H54 (cell line): ENCODE measurements around the gene AP2S1.
"Not testable (repeated sequence)": the region's sequence is repeated elsewhere in the genome, so short reads cannot be mapped to it uniquely, and the experiment has no call there.

Experiments
- DNase-seq: peaks from one replicate; pipeline ENCODE4 v3.0.0; 2011; ENCODE audit warnings: low spot score, mixed read lengths; ENCODE audit not compliant: insufficient read length
- FAIRE-seq: peaks from 3 replicates; lab custom pipeline; 2011; peaks lifted over from hg19 to GRCh38; lab: Jason Lieb, UNC
- POLR2A ChIP-seq: IDR thresholded peaks from 2 replicates; pipeline ENCODE4 v1.6.1; 2011; ENCODE audit warnings: low read depth, mild to moderate bottlenecking, low read length

AP2S1 gene

GRCh38 chr19:46818812-46819211 lies 31.8 kb downstream of the AP2S1 start:
- no peak for TF ChIP-seq POLR2A
- DNase-seq = no peak
- FAIRE-seq = no peak

DNA sequence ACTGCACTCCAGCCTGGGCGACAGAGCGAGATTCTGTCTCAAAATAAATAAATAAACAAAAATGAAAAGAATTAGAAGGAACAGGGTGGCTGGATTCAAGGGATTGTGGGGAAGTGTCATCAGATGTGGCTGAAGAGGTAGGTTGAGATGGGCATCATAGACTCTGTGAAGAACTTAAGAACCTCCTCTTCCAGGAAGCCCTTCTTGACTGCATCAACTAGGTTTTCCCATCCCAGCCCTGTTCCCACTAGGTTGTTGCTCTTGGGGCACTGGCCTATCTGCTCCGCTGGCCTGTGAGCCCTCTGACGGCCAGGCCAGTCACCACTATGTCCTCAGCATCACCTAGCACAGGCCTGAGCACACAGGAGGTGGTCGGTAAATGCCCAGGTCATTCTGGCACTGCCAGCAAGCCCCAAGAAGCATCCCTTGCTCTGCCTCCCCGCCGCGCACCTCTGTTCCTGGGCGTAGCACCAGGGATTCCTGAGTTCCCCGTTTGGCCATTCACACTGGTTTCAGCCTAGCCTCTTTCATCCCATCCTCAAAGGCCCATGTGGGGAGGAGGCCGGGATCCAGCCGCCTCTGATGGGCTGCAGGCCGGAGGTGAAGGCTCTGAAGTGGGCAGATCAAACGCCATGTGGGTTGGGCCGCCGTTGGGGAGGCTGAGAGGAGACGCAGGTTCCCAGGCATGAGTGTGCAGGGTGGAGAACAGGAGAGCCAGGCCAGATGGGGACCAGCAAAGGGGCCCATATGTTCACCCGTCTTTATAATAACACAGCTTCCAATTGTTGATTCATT lies 34.6 kb downstream of the AP2S1 start:
- FAIRE-seq (no peak), DNase-seq (no peak)
- TF ChIP-seq POLR2A = no peak

DNA sequence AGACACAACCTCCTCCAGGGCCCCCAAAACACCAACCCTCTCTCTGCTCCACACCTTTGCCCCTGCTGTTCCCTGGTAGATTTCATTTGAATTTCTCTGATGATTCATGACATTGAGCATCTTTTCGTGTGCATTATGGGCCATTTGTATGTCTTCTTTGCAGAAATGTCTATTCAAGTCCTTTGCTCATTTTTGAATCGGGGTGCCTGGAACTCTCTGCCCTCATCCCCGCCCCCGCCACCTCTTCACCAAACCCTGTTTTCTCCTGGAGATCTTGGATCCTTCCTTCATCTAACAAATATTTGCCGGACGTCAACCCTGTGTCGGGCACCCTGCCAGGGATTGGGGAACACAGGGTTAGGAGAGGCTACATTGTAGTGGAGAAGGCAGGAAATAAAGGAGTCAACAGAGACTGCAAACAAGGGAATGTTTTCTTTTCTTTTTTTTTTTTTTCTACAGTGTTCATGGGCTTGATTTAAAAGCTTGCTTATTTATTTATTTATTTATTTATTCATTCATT lies 36.7 kb downstream of the AP2S1 start:
- TF ChIP-seq POLR2A = no peak
- FAIRE-seq = no peak
- DNase-seq = no peak

DNA sequence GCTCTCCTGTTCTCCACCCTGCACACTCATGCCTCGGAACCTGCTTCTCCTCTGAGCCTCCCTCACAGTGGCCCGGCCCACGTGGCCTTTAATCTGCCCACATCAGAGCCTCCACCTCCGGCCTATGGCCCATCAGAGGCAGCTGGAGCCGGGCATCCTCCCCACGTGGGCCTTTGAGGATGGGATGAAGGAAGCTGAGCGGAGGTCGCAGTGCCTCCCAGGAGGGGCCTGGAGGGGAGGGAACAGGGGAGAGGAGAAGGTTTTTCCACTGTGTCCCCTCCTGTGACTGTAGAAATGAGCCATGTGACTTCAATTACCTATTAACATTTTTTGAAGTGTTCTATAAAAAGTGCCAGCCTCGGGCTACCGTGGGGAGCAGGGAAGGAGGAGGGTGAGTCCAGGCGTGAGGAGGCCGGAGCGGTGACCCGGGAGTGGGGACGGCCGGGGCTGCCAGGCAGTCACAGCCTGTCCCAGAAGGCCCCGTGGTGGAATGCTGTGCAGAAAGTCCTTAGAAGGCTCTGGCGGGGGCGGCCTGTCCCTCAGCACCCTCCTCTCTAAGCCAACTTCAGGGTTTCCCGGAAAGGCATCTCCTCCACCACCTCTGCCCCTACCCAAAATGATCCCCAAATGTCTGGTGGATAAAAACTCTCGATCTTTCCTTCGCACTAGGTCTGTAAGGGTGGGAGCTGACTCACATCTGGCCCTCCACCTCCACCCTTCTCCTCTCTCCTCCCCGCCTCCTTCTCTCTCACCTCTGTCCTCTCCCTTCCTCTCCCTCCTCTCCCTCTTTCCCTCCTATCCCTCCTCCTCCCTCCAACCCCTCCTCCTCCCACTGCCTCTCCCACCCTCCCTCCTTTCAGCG lies 37.4 kb downstream of the AP2S1 start:
- no peak for FAIRE-seq
- no peak for DNase-seq
- TF ChIP-seq POLR2A = no peak

GRCh38 chr19:46809534-46810272 lies 40.9 kb downstream of the AP2S1 start:
- TF ChIP-seq POLR2A = no peak
- DNase-seq = no peak
- no peak for FAIRE-seq

- FAIRE-seq = no peak
- no peak for DNase-seq
- no peak for TF ChIP-seq POLR2A
Observed at GRCh38 chr19:46806656-46807055, 44.0 kb downstream of the AP2S1 start.

GRCh38 chr19:46804432-46804831 lies 46.2 kb downstream of the AP2S1 start:
- not testable (repeated sequence) for DNase-seq, FAIRE-seq

DNA sequence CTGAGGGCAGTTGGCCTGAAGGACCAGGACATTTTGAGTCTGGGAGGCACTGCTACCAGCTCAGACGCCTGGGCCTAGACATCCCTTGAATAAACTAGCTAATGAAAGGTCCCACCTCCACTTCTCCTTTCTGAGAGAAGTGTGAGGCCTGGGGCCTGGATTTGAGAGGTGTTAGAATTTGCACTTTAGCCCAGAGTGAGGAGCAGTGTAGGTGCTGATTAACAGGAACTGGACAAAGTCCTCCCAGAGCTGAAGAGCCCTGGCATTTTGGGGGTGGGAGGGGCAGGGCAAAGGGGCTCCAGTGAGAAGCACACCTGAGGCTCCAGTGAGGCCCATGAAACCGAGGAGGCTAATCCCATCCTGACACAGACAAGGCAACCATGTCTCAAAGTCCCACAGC lies 47.1 kb downstream of the AP2S1 start:
- DNase-seq (no peak), FAIRE-seq (no peak)
- no peak for TF ChIP-seq POLR2A

DNA sequence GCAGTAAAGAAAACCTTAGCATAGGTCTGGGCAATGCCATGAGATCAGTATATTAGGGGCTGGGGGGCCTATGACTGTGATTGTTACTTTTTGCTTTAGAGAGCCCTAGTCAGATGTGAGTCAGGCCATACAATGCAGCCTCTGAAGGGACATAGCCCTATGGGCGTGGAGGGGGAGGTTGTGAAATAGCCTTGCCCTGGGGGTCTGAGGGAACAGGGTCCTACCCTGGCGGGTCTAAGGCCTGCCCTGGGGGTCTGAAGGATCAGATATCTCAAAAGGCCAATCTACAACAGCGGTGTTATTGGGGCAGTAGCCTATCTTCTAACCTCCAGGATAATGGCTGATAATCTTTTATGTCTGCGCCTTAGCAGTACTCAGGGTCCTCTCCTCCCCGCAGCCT lies 48.5 kb downstream of the AP2S1 start:
- DNase-seq = no peak
- no peak for FAIRE-seq

GRCh38 chr19:46798713-46799112 lies 51.9 kb downstream of the AP2S1 start:
- FAIRE-seq (no peak), DNase-seq (no peak)
- TF ChIP-seq POLR2A = no peak

More for the DNA sequence above, 48.5 kb downstream of the AP2S1 start:
- TF ChIP-seq POLR2A = no peak

DNA sequence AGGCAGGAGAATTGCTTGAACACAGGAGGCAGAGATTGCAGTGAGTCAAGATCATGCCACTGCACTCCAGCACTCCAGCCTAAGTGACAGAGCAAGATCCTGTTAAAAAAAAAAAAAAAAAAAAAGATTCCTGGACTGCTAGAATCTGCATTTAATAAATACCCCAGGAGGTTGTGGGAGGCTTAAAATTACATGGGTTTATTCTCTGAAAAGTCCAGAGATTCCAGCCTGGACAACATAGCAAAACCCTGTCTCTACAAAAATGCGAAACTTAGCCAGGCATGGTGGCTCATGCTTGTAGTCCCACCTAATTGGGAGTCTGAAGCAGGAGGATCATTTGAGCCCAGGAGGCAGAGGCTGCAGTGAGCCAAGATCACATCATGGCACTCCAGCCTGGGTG lies 52.8 kb downstream of the AP2S1 start:
- no peak for TF ChIP-seq POLR2A
- FAIRE-seq (no peak), DNase-seq (no peak)

- no peak for FAIRE-seq
- TF ChIP-seq POLR2A = no peak
Observed at GRCh38 chr19:46791944-46792343, 58.7 kb downstream of the AP2S1 start.

GRCh38 chr19:46789371-46789770 lies 61.3 kb downstream of the AP2S1 start:
- DNase-seq (no peak), FAIRE-seq (no peak)
- no peak for TF ChIP-seq POLR2A

More at GRCh38 chr19:46791944-46792343, 58.7 kb downstream of the AP2S1 start:
- DNase-seq = no peak

DNA sequence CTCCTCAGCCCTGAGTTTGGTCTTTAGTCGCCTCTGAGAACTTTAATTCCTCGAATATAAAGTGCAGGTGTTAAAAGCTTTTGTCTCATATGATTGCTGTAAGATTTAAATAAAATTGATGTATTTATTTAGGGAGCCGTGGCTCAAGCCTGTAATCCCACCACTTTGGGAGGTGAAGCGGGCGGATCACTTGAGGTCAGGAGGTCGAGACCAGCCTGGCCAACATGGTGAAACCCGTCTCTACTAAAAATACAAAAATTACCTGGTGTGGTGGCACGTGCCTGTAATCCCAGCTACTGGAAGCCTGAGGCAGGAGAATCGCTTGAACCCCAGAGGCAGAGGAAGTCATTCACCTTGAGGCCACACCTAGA lies 61.7 kb downstream of the AP2S1 start:
- DNase-seq = no peak
- FAIRE-seq = no peak
- TF ChIP-seq POLR2A = no peak
